GM12892 (cell line): ENCODE measurements around the gene TAF13.

ENCODE experiments used
- POLR2A ChIP-seq: IDR thresholded peaks from 2 replicates; pipeline ENCODE4 v1.6.1; 2011; ENCODE audit warnings: low read depth, low read length, control low read depth
- POLR2AphosphoS5 ChIP-seq: IDR thresholded peaks from 2 replicates; pipeline ENCODE4 v1.6.1; 2011; ENCODE audit warnings: low read depth, low read length, control low read depth
- TAF1 ChIP-seq: IDR thresholded peaks from 2 replicates; pipeline ENCODE4 v1.6.1; 2011; ENCODE audit warnings: low read depth, mild to moderate bottlenecking, control low read depth, low read length, borderline replicate concordance

DNA sequence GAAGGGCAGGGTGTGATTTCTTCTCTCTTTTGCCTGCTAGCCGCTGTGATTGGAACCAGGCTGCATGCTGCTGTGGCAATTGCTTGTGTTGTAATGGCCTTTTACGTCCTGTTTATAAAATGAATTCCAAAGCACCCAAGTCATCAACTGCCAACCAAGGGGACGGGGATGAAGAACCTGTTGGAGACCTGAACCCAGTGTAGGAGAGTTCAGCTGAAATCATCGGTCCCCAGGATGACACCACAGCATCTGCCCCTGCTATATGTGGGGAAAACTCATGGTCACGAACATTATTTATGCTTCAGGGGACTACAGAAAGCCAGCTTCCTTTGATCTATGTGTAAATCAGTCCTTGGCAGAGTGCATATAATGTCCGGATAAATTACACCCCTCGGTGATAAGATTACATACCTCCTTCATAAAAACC is 18.6 kb upstream of the TAF13 start:
- TF ChIP-seq POLR2A (no peak), POLR2AphosphoS5 (no peak), TAF1 (no peak)
